HG03097 (cell line): ENCODE data around the gene STXBP6.

ENCODE experiments used
- ATAC-seq: cut with Tn5 transposase; IDR thresholded peaks from one replicate; pipeline ENCODE4 v1.9.1; 2021; ENCODE audit not compliant: unreplicated experiment, low FRiP score

The STXBP6 gene

DNA sequence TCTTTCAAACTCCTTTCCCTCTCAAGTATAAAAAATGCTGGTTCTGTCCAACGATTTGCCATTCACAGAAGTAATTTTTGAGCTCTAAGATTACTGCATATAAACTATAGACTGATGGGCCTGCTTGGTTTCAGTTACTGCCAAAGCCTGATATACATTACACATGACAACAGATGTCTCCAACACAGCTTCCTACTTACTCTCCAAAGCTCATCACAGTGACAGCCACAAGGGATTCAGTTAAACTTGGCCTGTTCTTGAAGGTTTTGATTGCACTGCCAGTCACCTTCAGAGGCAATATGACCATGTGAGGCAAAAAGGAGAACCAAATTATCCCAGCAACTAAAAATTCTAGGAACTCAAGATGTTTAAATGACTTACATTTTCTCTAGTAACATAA, 30.1 kb downstream of the STXBP6 start:
- ATAC-seq, result no peak

- no peak for ATAC-seq
These were observed 32.4 kb downstream of the STXBP6 start for GRCh38 chr14:25017562-25017961.

DNA sequence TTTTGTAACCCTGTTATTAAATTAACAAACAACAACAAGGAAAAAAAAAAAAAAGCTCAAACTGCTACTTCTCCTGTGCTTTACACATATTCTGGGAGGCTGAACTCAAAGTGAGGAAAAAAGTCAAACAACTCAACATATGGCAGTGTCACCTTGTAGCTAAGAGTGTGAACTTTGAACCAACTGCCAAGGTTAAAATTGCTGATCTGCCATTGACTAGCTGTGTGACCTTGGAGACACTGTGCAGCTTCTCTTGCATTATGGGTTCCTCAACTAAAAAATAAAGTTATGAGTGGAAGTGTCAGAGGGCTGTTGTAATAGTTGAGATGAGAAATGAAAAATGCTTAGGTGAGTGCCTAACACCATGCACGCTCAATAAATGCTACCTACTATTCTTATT, 34.2 kb downstream of the STXBP6 start:
- ATAC-seq, result no peak

DNA sequence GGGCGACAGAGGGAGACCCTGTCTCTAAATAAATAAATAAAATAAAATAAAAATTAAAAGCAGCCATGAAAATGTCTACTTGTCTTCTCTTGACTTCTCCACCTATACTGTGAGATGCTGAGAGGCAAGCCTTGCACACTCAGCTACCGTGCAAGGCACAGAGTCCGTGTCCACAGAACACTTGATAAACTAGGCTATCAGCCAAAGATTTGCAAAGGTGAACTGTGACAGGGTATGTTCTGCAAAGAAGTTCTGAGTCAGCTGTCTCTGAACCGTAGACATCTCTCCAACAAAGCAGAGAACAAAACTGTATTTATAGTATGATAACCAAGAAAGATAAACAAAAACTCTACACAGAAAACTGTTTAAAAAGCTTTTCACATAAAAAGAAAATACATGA, 35.5 kb downstream of the STXBP6 start:
- ATAC-seq, result no peak

GRCh38 chr14:25011095-25011494, 38.9 kb downstream of the STXBP6 start:
- ATAC-seq, result no peak

- ATAC-seq, result no peak
These were observed 39.5 kb downstream of the STXBP6 start for GRCh38 chr14:25010471-25010870.

- no peak for ATAC-seq
These were observed 40.1 kb downstream of the STXBP6 start for GRCh38 chr14:25009891-25010290.

DNA sequence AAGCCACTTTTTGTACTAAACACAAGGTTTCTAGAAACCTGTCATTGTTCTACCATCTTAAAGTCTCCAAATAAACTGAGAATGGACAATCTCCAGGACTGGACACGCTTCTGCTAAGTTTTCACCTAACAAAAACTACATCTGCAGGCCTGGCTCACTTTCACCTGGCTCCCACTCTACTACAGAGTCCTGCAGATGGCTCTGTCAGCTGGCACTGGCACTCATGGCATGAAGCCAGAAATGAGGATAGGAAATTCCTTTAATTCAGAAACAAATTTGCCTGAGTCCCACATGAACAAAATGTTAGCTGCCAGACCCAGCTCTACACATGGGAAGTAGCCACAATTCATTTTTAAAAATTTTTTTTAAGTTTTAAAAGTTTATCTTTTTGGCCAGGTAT, 42.1 kb downstream of the STXBP6 start:
- no peak for ATAC-seq

DNA sequence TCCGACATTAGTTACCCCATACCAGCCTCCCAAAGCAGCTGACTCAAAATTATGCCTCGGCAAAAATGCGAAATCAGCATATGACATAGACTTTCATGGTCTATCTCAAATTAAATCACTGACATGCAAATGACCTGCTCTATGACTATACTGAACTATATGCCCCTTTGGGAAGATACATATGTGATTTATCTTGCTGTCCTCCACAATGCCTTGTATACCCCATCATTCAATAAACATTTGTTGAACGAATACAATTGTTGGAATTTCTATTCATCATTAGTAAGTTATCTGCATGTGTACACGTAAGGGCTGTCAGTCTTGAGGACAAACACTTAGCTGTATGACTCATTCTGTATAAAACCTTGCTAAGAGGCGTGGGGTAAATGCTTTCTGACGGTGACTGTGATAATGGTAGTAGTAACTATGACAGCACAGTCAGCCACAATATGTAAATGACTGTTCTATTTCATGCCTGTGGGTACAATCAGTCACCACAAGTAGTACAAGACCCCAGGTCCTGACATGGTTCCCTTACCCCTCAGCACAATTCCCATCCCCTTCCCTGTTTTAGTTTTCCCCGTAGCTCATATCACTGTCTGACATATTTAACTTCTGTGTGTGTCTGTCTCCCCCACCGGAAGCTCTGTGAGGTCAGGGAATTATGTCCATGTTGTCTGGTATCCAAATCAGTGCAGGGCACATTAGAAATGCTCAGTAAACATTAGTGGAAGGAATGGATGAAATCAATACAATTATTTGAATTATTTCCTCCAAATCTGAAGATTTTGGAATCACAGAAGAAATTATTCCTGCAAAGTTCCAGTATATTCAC, 42.8 kb downstream of the STXBP6 start:
- ATAC-seq, result no peak

DNA sequence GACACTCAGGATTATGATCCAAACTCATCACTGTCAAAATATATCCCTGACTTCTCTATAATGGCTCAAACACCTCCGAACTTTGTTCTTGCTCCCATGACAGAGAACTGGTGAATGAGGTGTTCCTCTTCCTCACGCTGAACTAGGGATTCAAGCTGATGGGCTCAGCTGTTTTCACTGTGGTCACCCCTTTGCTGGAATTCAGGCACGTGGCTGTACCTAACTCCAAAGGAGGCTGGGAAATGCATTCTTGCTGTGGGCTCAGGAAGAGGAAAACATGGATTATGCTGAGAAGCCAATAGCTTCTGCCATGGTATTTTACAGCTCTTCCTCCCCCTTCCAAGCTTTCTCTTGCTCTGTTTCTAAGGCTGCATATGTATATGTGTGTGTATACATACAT, 43.9 kb downstream of the STXBP6 start:
- no peak for ATAC-seq

DNA sequence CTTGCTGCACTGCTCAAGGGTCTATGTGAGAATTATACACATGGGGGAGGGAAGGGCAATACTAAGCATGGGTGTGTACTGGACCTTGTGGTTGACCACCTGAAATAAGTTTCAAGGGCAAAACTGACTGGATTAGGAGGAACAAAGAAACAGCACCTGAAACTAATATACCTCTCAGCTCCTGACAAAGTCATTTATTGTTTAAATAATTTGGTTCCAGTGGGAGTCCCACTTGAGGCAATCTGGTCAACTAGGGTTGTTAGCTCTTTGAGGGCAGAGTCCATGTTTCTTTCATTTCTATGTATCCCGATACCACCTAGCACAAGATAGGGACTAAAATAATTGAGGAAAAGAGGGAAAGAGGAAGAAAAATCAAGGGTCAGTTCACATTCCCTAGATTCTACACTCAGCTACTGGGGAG, 45.5 kb downstream of the STXBP6 start:
- ATAC-seq, result peak; percentile 59

DNA sequence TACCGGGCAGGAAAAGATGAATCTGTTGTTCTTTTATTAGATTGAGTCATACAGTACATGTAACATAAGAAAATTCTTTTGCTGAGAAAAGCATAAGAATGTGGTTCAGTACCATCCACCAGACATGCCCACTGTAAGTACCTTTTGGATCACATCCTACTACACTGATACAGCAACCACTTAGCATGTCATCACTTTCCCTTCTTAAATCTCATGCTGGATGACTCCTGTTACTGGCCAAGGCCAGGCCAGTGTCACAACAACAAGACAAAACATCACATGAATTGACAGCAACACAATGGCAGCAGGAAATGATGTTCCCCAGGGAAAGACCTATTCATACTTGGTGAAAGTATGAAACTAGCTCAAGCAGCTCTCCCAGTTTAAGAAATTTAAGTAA, 46.4 kb downstream of the STXBP6 start:
- ATAC-seq, result no peak

- no peak for ATAC-seq
These were observed 48.3 kb downstream of the STXBP6 start for GRCh38 chr14:25001601-25002000.

- ATAC-seq, result no peak
These were observed 48.8 kb downstream of the STXBP6 start for GRCh38 chr14:25001156-25001555.

DNA sequence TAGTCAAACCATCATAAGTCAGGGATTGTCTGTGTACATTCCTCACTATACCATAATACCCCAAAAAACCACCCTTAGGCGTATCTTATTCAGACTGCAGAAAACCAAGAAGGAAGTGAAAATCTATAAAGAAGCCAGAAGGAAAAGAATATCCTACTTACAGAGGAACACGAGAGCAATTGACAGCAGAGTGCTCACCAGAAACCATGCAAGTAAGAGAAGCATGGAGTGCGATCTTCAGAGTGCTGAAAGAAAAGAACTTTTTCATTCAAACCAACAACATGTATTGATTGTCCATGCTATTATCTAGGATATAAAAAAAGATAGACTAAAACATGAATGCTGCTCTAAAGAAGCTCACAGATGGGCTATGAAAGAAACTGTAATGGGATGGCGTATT, 50.8 kb downstream of the STXBP6 start:
- ATAC-seq, result no peak

DNA sequence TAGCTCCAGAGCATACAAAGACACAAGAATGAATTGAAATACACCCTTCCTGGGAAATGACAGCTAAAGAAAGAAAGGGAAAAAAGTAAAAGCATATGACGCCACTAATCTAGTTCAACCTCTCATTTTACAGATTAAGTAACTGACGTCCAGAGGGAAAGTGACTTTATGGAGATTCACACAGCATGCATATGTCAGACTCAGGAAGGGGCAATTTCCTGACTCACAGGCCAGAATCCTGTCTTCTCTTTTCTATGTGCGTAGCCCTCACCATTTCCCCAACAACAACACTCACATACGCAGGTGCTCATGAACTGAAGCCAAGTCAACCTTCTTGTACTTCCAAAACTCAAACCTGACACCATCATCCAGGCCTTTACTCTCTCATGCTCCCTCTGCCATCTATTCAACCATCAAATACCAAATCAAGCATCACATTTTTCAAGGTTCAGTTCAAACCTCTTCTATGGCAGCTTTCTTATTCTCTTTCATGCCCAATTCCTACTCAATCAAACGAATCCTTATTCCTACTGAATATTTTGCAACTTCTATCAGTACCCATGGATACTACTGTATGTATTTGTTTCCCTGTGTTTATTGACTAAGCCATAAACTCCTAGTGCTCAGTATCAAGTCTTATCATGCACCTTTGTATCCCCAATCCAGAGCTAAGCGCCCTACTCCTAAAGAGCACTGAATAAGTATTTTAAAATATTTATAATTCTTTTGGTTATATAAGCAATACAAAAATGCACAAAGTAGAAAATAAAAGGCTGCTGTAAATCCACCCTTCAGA, 52.8 kb downstream of the STXBP6 start:
- ATAC-seq, result no peak

DNA sequence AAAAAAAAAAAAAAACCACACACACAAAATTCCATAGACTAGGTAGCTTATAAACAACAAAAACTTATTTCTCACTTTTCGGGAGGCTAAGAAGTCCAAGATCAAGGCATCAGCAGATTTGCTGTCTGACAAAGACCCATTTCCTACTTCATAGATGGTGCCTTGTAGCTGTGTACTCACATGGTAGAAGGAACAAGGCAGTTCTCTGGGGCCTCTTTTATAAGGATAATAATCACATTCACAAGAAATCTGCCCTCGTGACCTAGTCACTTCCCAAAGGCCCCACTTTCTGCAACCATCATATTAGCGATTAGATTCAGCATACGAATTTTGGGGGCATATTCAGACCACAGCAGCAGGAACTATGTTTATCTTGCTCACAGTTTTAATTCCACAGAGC, 54.9 kb downstream of the STXBP6 start:
- no peak for ATAC-seq

- no peak for ATAC-seq
These were observed 56.3 kb downstream of the STXBP6 start for GRCh38 chr14:24993631-24994030.

DNA sequence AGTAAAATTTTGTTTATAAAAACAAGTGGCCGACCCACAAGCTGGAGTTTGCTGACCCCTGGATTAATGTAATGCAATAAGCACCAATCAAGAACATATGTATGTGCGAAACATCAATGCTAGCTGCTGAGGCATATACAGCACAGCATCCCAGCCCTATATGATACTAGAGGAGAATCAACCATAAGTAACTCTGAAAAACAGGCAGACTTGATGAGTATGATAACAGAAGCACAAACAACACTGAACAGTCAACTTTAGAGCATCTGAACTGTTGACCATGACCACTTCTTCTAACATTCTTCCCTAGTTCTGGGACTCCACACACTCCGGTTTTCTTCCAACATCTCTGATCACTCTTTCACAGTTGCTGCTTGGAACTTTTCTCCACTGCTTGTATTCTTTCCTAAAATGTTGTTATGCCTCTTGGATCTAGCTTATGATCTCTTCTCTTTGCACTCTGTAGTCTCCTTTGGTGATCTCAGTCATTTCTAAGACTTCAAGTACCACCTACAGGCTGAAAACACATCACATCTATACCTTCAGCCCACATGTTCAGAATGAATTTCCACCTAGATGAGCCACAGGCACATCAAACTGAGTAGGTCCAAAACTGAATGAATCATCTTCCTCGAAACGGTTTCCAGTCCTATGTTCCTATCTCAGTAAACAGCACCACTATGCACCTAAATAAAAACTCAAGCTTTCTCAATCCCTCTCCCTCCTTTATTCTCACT, 57.2 kb downstream of the STXBP6 start:
- no peak for ATAC-seq

GRCh38 chr14:24991821-24992220, 58.1 kb downstream of the STXBP6 start:
- ATAC-seq, result no peak

- no peak for ATAC-seq
These were observed 58.7 kb downstream of the STXBP6 start for GRCh38 chr14:24991288-24991687.
